Epidermal melanocyte (primary cell): ENCODE data around the gene RAB11FIP3.

Source experiments
- DNase-seq: peaks from one replicate; pipeline ENCODE4 v3.0.0; 2011; ENCODE audit warnings: low spot score; ENCODE audit not compliant: insufficient read length

RAB11FIP3 gene

DNA sequence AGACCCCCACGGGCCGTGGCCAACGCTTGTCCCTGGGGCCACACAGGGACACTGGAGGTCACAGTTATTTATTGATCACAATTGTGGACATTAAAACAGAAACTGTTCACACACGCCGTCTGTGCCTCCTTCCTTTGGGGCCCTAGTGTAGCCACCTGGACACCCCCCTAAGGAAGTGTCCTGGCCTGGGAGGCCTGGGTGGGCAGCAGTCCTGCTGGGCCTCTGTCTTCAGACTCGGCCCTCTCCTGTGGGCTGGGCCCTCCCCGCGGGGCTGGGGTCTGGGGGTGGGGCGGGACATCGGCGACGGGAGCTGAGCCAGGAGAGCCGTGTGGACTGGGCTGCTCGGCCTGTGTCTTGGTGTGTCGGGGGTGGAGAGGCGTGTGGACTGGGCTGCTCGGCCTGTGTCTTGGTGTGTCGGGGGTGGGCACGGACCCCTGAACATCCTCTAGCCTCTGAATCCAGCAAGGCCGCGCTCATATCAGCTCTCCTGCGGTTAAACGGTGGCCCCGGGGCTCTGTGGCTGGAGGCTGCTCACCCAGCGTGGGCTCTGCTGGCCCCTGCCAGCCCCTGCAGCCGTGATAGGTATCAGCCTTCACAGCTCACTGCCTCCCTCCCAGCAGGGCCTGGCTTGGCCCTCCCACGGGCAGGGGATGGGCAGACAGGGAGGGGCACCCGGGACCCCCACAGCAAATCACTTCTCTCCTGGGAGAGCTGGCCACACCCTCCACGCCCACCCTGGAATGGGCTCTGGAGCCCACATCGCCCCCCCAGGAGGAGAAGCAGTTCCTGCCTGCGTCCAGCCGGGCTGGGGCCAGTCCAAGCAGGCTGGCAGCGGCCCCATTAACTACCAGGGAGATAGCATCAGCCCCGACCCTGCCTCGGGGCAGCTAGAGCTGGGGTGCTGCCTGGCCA is 140.2 kb downstream of the RAB11FIP3 start:
- DNase-seq, result no peak

DNA sequence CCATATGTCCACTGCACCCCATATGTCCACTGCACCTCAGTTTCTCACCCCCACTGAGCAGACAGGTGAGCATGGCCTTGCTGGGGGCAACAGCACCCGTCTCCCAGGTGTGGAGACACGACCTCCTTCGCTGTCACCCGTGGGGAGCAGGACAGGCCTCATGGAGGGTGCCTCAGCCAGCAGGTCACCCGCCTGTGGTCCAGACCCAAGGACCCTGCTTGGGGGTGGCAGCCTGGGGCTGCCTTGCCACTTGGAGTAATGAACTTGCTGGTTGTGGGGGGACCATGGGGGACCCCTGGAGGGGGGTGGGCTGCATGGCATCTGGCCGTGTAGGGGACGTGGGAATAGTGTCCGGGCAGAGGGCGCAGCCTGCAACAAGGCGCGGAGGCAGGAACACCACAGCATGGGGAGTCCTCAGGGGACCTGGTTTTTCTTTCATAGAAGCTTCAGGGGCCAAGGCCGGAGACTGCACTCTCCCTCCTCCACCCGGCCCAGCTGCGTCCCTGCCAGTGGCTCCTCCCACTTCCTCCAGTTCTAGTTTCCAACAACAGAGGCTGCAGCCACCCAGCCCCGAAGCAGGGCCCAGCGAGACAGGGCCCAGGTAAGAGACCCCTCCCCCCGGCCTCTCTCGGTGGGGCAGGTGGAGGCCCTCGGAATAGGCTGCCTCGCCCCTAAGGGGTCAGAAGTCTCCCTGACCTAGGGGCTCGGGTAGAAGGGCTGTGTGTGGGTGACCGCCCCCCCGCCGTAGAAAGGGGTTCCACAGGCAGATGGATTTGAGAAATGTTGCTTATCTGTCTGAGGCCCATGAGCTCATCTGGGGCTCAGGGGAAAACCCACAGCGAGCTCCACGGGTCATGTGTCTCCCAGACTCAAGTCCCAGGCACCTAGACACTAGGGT is 141.3 kb downstream of the RAB11FIP3 start, which contains the start of gene NHLRC4:
Gene NHLRC4 (plus strand): TSS at position 531 of the 898 bp plus-strand sequence. CDS start 1,043 bp downstream, outside the sequence.
- peak; percentile 96 for DNase-seq

DNA sequence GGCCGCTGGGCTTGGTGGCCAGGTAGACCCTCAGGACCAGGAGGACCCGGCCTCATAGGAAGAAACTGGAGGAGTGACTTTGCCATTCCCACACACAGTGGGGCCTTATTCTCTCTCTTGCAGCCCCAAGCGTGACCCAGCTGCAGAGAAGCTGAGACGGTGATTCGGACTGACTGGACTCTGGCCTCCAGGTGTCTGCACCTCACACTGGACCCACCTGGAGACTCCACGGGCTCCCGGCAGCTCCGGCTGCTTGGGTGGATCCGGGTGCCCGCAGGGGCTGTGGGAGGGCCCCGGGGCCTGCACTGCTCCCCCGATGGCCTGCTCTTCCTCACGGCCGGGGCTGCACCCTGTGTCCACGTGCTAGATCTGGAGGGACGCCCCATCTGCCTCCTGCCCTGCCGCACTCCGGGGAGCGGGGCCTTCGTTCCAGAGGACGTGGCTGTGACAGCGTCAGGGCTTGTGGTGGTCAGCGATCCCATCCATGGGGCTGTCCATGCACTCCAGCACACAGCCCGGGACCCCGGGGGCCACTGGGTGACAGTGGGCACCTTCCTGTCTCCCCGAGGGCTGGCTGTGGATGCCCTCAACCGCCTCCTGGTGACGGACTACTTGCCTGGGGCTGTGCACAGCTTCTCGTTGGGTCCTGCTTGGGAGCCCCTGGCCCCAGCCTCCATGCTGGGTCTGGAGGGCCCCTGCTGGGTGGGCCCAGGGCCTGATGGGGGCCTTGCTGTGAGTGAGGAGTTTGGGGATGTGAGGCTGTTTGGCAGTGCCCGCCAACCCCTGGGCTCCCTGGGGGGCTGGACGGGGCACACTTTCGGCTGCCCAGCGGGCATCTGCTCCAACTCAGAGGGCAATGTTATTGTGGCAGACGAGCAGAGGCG is 142.2 kb downstream of the RAB11FIP3 start:
- no peak for DNase-seq

GRCh38 chr16:568401-569258 is 143.2 kb downstream of the RAB11FIP3 start:
- no peak for DNase-seq

DNA sequence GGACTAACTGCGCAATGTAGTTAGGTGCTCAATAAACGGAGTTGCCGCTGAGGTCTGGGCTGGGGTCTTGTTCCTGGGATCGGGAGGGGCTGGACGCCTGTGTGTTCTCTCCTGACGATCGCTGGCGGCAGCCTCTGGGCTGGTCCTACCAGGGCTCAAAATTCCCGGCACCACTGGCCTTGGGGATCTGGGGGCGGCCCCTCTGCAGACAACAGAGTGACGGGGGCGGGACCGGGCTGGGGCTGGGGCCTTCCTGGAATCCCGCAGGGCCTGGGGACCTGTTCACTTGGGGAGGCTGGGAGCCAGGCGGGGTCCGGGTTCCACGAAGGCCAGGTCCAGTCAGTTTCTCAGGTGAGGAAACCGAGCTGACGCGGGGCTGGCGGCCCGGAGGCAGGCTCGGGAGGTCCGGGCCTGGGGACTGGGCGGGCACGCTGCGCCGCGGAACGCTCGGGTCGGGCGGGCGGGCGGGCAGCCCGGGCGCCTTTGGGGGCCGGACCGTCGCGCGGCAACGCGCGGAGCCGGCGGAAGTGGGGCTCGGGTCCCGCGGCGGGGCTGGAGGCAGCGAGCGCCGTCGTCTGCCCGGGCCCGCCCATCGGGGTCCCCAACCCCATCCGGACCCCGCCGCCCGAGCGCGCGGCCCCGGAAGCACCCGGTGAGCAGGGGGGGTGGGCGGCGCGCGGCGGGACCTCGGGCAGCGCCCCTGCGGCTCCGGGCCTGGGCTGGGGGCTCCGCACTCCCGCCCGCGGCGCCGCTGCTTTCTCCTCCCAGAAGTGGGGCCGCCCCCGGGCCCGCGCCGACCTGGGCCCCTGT is 144.2 kb downstream of the RAB11FIP3 start, which contains the start of gene PIGQ:
Gene PIGQ (plus strand): TSS at position 524 of the 810 bp plus-strand sequence. CDS start 4,107 bp downstream, outside the sequence.
- peak; percentile 90 for DNase-seq
